Esophagus squamous epithelium (tissue), 4 donors: Measurements from ENCODE around the gene KCTD17.

ENCODE experiments used
- CTCF ChIP-seq, 6 experiments: fragments of 450-650 bp in 4 of 6; fragments of 200-600 bp in 2 of 6; sonication (generic) in 2 of 6; IDR thresholded peaks; one replicate each; pipeline ENCODE4 v1.5.1; 2016 to 2019; ENCODE audit warnings: antibody characterized with exemption in 6 of 6, mild to moderate bottlenecking in 4 of 6, moderate library complexity in 4 of 6
- POLR2A ChIP-seq, 4 donors: fragments of 450-650 bp; IDR thresholded peaks; one replicate each; pipeline ENCODE4 v1.6.1; 2017; ENCODE audit warnings: antibody characterized with exemption in 4 of 4, mild to moderate bottlenecking in 4 of 4, moderate library complexity in 3 of 4

- TF ChIP-seq CTCF (IDR thresholded peaks at IDR 0.05) (no peak), POLR2A (IDR thresholded peaks at IDR 0.05) (no peak)
These were observed 8.4 kb downstream of the KCTD17 start for GRCh38 chr22:37059876-37060449.
